ENCODE results near the gene PI4K2B. TPM values are rescaled to one million over a fixed set of nuclear protein-coding genes. Genes with fewer than 3 reads are reported as not detected.

PI4K2B gene
- total and polyA plus RNA-seq, 2 of the 13 experiments (the other 11 are each of a cell fraction or from before 2014, with no cell fraction given): 6.9 to 25.8 TPM

DNA sequence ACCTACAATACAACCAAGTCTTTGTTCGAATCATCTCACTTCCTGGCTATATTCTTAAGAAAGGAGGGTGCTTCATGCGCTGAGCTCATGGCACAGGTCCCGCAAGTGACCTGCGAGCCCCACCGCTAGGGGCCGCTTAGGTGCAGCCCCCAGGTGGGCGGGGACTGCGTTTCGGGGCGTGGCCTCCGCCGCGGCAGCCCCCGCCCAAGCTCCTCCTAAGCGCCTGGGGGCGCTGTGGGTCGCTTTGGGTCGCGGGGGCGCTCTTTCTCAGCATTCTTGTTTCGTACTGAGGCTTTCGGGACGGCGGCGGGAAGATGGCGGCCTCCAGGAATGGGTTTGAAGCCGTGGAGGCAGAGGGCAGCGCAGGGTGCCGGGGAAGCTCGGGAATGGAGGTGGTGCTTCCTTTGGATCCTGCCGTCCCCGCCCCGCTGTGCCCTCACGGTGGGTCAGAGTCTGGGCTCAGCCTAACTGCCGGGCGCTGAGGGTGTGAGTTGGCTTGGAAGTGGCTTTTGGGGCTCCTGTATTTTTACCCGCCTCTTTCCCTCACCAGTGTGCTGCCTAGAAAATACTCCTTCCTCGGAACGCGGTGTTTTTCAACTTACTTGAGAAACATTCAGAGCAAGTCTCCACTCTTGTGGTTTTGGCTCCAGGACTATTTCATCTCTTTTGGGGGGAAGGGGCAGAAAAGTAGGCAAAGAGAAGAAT lies 78.8 kb downstream of the PI4K2B start, which contains the start of gene ZCCHC4 (continued):
- TF ChIP-seq ZFP41 (CRISPR knock-in tag; IDR thresholded peaks at IDR 0.05; ENCODE audit: borderline replicate concordance) (no peak), ZSCAN9 (CRISPR knock-in tag; IDR thresholded peaks at IDR 0.05; ENCODE audit: borderline replicate concordance) (peak; percentile 73), HDAC1 (CRISPR knock-in tag; IDR thresholded peaks at IDR 0.05) (peak; percentile 96), GATAD1 (CRISPR knock-in tag; IDR thresholded peaks at IDR 0.05) (peak; percentile 99), ISL2 (CRISPR knock-in tag; IDR thresholded peaks at IDR 0.05) (peak; percentile 80), NFIC (IDR thresholded peaks at IDR 0.05; ENCODE audit: low read length) (no peak), RNF2 (conservative IDR thresholded peaks at IDR 0.05; ENCODE audit: low read depth) (no peak), GTF3A (CRISPR knock-in tag; conservative IDR thresholded peaks at IDR 0.05) (peak; percentile 79; the same call in 1 of the 2 replicates), U2AF1 (optimal IDR thresholded peaks at IDR 0.05; ENCODE audit: low read depth, low read length) (peak; percentile 100), ZFP90 (CRISPR knock-in tag; IDR thresholded peaks at IDR 0.05; ENCODE audit: borderline replicate concordance) (peak; percentile 89; the same call in 1 of the 2 replicates), IKZF1 (IDR thresholded peaks at IDR 0.05) (no peak), SSRP1 (CRISPR knock-in tag; IDR thresholded peaks at IDR 0.05) (peak; percentile 65; the same call in 1 of the 2 replicates), MEIS1 (CRISPR knock-in tag; IDR thresholded peaks at IDR 0.05; ENCODE audit: borderline replicate concordance) (peak; percentile 57; the same call in 1 of the 2 replicates), KLF16 (CRISPR knock-in tag; IDR thresholded peaks at IDR 0.05) (peak in 1 of 2 experiments; percentile 98; a peak in 2 of 4 replicates)
- TF ChIP-seq, protein P1, sequence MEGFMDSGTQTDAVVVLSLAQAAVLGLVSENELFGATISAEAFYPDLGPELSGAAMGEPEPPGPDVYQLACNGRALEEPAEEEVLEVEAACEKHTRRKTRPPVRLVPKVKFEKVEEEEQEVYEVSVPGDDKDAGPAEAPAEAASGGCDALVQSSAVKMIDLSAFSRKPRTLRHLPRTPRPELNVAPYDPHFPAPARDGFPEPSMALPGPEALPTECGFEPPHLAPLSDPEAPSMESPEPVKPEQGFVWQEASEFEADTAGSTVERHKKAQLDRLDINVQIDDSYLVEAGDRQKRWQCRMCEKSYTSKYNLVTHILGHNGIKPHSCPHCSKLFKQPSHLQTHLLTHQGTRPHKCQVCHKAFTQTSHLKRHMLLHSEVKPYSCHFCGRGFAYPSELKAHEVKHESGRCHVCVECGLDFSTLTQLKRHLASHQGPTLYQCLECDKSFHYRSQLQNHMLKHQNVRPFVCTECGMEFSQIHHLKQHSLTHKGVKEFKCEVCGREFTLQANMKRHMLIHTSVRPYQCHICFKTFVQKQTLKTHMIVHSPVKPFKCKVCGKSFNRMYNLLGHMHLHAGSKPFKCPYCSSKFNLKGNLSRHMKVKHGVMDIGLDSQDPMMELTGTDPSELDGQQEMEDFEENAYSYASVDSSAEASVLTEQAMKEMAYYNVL (CRISPR knock-in tag; IDR thresholded peaks at IDR 0.05; ENCODE audit: borderline replicate concordance): peak; percentile 88; the same call in 1 of the 2 replicates
- TF ChIP-seq, protein P2, sequence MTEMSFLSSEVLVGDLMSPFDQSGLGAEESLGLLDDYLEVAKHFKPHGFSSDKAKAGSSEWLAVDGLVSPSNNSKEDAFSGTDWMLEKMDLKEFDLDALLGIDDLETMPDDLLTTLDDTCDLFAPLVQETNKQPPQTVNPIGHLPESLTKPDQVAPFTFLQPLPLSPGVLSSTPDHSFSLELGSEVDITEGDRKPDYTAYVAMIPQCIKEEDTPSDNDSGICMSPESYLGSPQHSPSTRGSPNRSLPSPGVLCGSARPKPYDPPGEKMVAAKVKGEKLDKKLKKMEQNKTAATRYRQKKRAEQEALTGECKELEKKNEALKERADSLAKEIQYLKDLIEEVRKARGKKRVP (CRISPR knock-in tag; IDR thresholded peaks at IDR 0.05): peak in 1 of 2 experiments; percentile 74; a peak in 2 of 4 replicates
- TF ChIP-seq, protein P3, sequence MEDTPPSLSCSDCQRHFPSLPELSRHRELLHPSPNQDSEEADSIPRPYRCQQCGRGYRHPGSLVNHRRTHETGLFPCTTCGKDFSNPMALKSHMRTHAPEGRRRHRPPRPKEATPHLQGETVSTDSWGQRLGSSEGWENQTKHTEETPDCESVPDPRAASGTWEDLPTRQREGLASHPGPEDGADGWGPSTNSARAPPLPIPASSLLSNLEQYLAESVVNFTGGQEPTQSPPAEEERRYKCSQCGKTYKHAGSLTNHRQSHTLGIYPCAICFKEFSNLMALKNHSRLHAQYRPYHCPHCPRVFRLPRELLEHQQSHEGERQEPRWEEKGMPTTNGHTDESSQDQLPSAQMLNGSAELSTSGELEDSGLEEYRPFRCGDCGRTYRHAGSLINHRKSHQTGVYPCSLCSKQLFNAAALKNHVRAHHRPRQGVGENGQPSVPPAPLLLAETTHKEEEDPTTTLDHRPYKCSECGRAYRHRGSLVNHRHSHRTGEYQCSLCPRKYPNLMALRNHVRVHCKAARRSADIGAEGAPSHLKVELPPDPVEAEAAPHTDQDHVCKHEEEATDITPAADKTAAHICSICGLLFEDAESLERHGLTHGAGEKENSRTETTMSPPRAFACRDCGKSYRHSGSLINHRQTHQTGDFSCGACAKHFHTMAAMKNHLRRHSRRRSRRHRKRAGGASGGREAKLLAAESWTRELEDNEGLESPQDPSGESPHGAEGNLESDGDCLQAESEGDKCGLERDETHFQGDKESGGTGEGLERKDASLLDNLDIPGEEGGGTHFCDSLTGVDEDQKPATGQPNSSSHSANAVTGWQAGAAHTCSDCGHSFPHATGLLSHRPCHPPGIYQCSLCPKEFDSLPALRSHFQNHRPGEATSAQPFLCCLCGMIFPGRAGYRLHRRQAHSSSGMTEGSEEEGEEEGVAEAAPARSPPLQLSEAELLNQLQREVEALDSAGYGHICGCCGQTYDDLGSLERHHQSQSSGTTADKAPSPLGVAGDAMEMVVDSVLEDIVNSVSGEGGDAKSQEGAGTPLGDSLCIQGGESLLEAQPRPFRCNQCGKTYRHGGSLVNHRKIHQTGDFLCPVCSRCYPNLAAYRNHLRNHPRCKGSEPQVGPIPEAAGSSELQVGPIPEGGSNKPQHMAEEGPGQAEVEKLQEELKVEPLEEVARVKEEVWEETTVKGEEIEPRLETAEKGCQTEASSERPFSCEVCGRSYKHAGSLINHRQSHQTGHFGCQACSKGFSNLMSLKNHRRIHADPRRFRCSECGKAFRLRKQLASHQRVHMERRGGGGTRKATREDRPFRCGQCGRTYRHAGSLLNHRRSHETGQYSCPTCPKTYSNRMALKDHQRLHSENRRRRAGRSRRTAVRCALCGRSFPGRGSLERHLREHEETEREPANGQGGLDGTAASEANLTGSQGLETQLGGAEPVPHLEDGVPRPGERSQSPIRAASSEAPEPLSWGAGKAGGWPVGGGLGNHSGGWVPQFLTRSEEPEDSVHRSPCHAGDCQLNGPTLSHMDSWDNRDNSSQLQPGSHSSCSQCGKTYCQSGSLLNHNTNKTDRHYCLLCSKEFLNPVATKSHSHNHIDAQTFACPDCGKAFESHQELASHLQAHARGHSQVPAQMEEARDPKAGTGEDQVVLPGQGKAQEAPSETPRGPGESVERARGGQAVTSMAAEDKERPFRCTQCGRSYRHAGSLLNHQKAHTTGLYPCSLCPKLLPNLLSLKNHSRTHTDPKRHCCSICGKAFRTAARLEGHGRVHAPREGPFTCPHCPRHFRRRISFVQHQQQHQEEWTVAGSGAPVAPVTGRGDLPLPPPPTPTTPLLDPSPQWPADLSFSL (CRISPR knock-in tag; IDR thresholded peaks at IDR 0.05): no peak

All from HepG2 (cell line).